GM19397 (cell line): Measurements from ENCODE around the gene PYY.
"Not testable (repeated sequence)": the region's sequence is repeated elsewhere in the genome, so short reads cannot be mapped to it uniquely, and the experiment has no call there.

Source experiments
- ATAC-seq: cut with Tn5 transposase; IDR thresholded peaks from one replicate; pipeline ENCODE4 v1.9.1; 2021; ENCODE audit warnings: mild to moderate bottlenecking, moderate library complexity; ENCODE audit not compliant: unreplicated experiment

The PYY gene

DNA sequence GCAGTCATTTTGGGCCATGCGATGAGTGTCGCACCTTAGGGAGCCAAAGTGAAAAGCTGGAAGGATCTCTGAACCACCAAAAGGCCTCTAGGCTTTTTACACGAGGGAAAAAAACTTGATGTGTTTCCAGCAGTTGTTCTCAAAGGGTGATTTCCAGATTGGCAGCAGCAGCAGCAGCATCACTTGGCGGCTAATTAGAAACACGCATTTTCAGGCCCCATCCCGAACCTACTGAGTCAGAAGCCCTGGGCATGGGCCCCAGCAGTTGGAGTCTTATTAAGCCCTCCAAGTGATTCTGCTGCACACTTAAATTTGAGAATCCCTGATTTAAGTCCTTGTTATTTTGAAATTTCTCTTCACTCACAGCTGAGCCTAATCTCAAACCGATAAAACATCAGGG is 25.3 kb upstream of the PYY start:
- ATAC-seq: no peak

DNA sequence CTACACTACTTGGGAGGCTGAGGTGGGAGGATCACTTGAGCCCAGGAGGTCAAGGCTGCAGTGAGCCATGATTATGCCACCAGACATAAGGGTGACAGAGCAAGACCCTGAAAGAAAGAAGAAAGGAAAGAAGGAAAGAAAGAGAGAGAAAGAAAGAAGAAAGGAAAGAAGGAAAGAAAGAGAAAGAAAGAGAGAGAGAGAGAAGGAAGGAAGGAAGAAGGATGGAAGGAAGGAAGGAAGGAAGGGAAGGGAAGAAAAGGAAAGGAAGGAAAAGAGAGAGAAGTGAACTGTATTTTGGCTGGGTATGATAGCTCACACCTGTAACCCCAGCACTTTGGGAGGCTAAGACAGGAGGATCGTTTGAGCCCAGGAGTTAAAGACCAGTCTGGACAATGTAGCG is 24.3 kb upstream of the PYY start:
- ATAC-seq: no peak

DNA sequence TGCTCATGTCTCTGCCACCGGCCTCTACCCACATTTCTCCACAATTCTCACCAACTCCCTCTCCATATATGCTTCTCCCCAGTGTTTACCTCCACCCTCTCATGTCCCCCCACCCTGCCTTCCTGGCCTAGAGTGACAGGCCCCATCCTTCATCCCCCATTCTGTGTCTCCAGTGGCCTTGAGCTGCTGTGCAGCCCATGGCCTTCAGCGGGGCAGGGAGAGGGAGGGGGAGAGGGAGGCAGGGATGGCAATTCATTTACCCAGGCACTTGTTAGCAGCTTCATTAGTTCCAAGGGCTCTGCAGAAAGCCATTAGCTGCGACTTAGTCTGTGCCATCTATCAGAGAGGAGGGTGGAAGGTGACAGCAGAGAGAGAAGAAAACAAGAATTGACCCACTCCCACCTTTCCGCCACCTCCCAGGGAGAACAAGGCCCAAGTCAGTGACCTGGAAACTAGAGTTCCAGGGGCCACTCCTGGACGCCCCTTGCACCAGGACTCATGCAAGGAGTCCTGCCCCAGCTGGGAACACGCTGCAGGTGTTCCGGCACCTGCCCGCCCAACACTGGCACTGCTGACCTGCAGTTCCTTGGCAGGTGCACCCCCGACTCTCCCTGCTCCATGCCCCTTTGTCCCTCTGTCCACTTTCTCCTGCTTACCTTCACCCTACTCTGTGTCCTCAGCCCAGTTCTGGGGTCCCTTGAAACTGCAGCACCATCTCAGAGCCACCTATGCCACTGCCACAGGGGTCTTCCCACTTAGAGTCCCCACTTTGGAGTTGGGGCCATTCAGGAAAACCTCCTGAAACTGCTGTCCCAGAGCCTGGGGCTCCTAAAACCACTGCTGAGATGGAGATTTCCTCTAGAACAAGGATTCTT is 23.5 kb upstream of the PYY start:
- ATAC-seq: no peak

DNA sequence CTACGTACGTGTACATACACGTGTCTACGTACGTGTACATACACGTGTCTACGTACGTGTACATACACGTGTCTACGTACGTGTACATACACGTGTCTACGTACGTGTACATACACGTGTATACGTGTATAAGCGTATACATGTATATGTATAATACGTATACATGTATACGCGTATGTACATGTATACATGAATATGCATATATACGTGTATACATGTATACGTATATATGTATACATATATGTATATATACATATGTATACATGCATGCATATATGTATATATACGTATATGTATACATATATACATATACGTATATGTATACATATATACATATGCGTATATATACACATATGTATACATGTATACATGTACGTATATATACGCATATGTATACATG is 22.2 kb upstream of the PYY start:
- no peak for ATAC-seq

DNA sequence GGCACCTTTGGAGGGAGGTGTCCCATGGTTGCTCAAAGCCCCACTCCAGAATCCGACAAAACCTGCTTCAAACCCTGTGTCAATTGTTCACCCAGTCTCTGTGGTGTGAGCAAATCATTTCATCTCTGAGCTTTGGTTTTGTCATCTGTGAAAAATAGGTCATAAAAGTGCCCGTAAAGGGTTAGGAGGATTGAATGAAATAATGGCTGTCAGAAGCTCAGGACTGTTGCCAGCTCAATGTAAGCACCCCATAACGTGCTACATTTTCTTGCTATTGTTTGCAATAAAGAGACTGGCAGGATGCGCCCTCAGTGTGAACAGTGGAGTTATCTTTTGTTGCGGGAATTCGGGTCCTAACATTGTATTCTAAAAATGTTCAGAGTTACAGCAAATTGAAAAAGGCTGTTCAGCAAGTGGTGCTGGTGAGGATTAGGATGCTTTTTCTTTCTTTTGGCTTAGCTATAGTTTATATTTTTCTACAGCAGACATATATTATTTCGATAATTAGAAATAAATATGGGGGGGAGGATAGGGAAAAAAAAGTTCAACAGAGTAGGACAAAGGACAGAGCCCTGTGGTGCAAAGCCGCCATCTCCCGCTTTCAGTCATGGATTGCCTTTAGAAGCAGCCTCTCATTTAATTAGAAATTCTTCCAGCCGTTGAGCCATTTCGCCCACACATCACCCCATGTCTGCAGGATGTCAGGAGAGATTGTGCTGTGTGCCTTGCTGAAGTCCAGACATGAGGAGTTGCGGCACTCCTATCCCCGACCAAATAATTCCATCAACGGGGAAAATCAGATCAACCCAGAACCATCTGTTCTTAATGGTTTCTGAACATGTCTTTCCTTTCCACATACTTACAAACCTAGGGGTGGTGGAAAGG is 20.9 kb upstream of the PYY start:
- no peak for ATAC-seq

DNA sequence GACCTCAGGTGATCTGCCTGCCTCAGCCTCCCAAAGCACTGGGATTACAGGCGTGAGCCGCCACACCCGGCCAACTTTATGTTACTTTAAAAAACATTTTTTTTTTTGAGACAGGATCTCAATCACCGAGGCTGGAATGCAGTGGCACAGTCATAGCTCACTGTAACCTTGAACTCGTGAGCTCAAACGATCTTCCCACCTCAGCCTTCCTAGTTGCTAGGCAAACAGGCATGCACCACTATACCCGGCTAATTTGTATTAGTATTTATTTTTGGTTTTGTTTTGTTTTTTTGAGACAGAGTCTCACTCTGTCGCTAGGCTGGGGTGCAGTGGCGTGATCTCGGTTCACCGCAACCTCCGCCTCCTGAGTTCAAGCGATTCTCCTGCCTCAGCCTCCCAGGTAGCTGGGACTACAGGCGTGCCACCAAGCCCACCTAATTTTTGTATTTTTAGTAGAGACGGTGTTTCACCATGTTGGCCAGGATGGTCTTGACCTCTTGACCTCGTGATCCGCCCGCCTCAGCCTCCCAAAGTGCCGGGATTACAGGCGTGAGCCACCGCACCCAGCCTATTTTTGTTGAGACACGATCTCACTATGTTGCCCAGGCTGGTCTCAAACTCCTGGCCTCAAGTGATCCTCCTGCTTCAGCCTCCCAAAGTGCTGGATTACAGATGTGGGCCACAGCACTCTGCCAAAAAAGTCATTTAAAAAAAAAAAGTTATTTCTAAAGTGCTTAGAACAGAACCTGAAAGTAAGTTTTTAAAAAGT is 18.9 kb upstream of the PYY start:
- not testable (repeated sequence) for ATAC-seq

DNA sequence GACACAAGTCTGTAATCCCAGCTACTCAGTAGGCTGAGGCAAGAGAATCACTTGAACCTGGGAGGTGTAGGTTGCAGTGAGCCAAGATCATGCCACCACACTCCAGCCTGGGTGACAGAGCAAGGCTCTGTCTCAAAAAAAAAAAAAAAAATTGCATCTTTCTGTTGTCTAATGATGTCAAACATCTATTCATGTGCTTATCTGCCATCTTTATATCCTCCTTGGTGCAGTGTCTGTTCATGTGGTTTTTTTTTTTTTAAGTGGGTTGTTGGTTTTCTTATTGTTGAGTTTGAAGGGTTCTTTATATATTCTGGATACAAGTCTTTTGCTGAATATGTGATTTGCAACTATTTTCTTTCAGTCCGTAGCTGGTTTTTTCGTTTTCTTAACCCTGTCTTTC is 17.7 kb upstream of the PYY start:
- ATAC-seq: not testable (repeated sequence)

DNA sequence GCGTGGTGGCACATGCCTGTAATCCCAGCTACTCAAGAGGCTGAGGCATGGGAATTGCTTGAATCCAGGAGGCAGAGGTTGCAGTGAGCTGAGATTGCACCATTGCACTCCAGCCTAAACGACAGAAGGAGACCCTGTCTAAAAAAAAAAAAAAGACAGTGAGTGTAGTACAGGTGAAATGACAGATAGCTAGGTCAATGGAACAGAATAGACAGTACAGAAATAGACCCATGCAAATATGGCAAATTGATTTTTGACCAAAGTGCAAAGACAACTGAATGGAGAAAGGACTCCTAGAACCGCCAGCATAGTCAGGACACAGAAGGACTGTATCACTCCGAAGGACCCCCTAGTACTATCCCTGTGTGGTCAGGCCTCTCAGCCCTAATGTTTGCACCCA is 16.6 kb upstream of the PYY start:
- ATAC-seq: no peak

DNA sequence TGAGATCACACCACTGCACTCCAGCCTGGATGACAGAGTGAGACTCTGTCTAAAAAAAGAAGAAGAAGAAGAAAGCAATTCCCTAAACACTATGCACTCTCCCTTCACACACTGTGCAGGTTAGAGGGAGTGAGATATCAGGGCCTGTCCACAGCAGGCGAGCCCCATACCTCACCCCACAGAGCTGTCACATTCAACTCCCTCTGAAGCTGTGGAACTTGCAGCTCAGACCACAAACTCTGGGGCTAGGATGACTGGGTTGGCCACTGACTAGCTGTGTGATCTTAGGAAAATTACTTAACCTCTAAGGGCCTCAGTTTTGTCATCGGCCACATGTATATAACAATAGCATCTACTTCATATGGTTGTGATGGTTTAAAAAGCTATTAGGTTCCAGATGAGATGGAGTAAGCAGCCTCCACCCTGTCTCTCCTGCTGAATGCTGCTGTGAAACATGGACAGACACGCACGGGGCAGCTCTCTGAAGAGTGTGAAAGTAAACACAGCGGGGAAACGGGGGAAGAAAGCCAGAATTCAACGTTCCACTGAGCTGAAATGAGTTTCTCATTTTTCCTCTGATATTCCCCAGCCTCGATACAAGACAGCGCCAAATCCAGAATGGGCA is 13.6 kb upstream of the PYY start:
- no peak for ATAC-seq

DNA sequence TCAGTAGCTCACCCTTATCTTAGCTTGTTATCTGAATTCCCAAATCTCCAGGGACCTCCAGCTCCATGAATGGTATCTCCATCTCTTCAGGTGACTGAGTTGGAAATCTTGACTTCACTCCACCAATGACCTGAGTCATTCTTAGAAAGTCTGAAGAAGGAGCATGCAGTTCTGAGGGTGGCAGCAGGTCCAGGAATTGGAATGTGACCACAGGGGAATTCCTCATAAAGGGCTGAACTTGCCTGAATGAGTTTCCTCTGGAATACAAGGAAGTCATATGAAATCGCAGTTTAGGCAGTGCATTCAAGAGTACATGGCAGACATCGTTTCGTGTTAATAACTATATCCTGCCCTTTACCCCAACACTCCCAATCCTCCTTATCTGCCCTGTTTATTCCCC is 12.5 kb upstream of the PYY start:
- ATAC-seq: no peak

DNA sequence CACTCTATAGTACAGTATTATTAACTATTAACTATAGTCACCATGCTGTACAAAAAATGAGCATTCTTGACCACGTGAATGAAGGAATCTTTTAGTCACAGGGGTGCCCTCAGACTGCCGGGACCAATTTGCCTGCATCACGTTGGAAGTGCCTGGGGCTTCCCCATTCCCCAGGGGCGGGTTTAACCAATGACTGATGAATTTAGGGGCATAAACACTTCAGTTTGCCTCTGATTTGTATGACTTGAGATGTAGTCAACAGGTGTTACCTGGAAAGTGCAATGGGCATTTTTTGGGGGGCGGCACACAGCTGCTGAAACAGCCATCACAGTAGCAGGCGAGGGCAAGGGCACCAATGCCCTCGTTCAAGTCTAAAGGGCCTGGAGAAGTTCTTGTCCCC is 8.7 kb upstream of the PYY start:
- no peak for ATAC-seq

DNA sequence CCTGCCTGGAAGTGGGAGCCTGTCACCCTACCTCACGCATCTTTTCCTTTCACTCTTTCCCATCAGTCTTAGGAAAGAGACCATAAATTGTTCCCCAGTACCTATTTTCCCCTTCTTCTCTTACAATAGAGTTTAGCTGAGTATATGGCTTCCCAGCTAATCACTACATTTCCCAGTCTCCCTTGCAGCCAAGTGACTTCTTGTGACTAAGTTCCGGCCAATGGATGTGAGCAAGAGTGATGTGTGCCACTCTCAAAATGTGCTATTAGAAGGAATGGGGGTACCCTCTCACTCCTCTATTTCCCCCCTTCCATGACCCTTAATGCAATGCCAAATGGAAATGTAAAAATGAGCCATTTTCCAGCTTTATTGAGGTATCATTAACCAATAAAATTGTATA is 8.2 kb upstream of the PYY start:
- no peak for ATAC-seq

DNA sequence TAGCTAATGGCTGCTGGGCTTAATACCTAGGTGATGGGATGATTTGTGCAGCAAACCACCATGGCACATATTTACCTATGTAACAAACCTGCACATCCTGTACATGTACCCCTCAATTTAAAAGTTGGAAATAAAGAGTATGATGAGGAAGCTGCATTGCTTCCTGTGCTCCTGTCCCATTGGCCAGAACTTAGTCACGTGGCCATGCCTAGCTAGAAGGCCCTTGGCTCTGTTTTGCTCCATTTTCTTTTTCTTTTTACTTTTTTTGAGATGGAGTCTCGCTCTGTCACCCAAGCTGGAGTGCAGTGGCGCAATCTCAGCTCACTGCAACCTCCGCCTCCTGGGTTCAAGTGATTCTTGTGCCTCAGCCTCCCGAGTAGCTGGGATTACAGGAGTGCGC is 7.6 kb upstream of the PYY start:
- ATAC-seq: not testable (repeated sequence)

DNA sequence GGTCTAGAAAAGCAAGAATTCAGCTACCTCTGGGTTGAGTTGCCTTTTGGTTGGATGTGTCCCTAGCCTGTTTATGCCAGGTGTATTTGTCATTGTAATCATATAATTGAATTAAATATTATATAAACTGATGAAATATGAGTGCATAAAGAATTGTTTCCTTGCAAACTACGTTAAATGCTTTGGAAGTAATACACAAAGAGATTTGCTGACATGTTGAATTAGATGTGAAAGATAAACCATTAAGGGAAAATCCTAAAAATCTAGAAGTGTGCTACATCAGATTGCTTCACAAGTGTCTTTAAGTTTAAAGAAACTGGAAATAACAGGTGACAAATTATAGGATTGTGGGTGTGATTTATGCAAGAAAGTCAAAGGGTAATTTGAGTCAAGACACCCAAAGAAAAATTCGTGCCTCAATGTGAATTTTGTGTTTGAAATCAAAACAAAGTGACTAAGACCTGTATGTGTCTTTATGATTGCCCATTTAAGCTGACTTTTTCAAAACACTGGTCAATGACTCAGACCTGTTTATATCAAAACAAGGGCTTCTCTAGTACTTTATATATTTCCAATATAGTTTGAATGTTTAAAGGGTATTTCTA is 5.1 kb upstream of the PYY start:
- no peak for ATAC-seq

DNA sequence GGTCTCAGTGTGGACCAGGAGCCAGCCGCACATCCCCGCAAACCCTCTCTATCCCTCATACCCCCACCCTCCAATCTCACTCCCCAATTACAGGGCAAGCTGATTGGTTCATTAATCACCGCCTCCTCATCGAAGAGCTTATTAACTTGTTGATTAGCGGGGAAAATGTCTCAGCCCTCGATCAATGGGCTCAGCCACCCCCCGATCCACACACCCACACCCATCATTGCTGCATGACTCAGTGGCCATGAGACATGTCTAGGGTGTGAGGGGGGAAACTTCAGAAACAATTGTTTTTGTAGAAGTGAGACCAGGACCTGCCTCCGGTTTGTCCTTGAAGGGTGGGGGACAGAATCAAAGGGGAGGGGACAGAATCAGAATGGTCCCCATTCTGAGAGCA is 2.5 kb upstream of the PYY start:
- no peak for ATAC-seq

DNA sequence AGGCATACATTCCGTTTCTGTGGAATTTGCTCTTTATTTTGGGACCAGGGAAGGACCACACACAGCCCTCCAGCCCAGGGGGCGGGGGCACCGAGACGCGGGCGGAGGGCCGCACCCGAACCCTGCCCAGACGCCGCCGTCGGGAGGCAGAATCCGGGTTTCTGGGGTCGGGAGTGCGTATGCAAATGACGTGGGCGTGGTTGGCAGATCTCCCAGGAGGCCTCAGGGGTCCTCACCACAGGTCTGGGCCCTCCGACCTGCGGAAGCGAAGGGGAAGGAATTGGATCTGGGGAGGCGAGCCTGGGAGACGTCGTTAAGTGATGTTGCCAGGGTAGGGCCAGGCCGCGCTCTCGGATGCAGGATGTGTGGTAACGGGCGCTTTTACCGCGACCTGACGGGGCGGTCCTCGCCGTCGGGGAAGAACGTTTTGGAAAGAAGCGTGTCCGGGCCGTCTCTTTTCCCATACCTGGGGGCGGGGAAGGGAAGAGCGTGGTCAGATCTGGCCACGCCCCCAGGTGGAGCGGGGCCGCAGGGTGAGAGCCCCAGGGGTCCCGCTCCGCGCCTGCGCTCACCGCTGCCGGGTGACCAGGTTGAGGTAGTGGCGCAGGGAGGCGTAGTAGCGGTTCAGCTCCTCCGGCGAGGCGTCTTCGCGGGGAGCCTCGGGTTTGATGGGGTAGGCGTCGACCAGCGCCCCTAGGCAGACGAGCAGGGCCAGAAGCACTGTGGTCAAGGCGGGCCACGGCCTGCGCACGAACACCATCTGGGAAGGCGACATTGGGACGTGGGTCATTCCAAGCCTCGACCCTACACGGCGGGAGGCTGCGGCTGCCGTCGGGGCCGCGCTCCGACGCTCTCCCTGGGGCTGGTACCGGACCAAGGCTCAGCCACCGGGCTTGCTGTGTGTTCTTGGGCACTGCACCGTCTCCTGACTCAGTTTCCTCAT is 745 bp downstream of the PYY start:
- ATAC-seq: no peak

DNA sequence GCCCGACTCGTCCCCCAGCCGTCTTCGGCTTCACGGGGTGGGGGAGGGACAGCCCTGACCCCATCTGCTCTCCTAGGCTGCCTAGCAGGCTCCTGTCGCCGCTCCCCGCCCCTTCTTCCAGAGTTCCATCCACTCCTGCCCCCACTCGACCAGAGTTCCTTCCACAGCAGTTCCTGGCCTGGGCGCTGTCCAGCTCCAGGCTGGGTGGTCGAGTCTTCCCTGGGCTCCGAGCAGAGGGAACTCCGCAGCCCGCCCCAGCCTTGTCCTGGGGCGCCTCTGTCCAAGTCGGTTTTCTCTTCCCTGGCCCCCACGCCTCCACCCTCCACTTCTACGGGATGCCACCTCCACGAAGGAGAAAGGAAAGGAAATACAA is 1.4 kb downstream of the PYY start:
- ATAC-seq: no peak

DNA sequence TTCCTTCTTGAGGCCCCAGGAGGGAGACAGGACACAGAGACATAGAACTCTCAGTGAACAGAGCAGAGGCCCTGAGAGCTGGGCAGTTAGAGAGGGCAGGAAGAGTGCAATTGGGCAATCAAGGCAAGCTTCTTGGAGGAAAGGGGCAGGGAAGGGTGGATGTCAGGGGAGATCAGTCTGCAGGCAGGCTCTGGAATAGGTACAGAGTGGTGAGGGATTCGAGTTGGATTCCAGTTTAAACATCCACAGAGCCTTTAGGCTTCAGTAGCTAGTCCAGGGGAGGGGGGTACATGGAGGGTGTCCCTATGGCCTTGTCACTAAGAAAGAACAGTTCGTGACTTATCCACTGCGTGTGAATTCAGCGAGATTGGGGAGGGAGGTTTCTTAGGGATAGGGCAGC is 2.0 kb downstream of the PYY start:
- ATAC-seq: no peak

DNA sequence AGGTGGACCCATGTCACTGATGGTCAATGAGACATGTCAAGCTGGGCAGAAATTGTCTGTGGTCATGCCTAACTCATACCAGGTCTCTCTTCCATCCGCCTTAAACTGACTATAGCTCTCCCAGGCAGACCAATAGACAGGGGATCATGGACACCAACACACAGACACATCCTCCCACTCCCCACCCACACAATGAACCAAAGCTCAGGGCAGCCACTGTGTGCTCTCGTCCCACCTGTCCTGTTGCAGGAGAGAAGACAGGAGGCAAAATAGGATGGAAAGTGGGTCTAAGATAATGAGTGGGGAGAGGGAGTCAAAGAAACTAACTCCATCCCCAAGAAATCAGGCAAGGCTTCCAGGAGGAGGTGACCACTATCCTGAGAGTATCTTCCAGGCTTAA is 3.2 kb downstream of the PYY start:
- no peak for ATAC-seq
